GM12878 (cell line): Measurements from ENCODE around the gene PPP1R3E. TPM values are rescaled to one million over a fixed set of nuclear protein-coding genes. Genes with fewer than 3 reads are reported as not detected.
A peak's percentile ranks its signal among the peaks of the same experiment; 100 is the strongest.

Experiments used
- ATF7 ChIP-seq: fragments of 450-650 bp; IDR thresholded peaks from 2 replicates; pipeline ENCODE4 v1.6.1; 2016; ENCODE audit warnings: low read depth, mild to moderate bottlenecking
- BACH1 ChIP-seq: fragments of 450-650 bp; IDR thresholded peaks from 2 replicates; pipeline ENCODE4 v1.6.1; 2017; ENCODE audit warnings: mild to moderate bottlenecking, borderline replicate concordance
- CBFB ChIP-seq: IDR thresholded peaks from 2 replicates; pipeline ENCODE4 v1.6.1; 2016; ENCODE audit warnings: antibody characterized with exemption, low read depth
- CHD1 ChIP-seq: IDR thresholded peaks from 2 replicates; pipeline ENCODE4 v1.6.1; 2012; ENCODE audit warnings: low read depth, low read length, improper control_type of control experiment
- CREB1 ChIP-seq: IDR thresholded peaks from 2 replicates; pipeline ENCODE4 v1.6.1; 2012; ENCODE audit warnings: low read depth, mild to moderate bottlenecking, inconsistent platforms
- EGR1 ChIP-seq, 2 experiments: IDR thresholded peaks; 1 replicate in 1 of 2; 2 replicates in 1 of 2; pipeline ENCODE4 v1.6.1; 2011 to 2012; ENCODE audit warnings: low read depth in 2 of 2, low read length in 2 of 2, borderline replicate concordance in 1 of 2, mild to moderate bottlenecking in 1 of 2, moderate library complexity in 1 of 2
- GATAD2B ChIP-seq: fragments of 450-650 bp; conservative IDR thresholded peaks from 2 replicates; pipeline ENCODE4 v1.6.1; 2017; ENCODE audit warnings: low read depth, mild to moderate bottlenecking, moderate library complexity
- LARP7 ChIP-seq: fragments of 450-650 bp; IDR thresholded peaks from 2 replicates; pipeline ENCODE4 v1.6.1; 2017; ENCODE audit warnings: mild to moderate bottlenecking
- NBN ChIP-seq: fragments of 450-650 bp; IDR thresholded peaks from 2 replicates; pipeline ENCODE4 v1.6.1; 2016
- NFYA ChIP-seq: IDR thresholded peaks from 2 replicates; pipeline ENCODE4 v1.6.1; 2011; ENCODE audit warnings: low read depth, mild to moderate bottlenecking, low read length, improper control_type of control experiment, borderline replicate concordance
- NR2C2 ChIP-seq: IDR thresholded peaks from 2 replicates; pipeline ENCODE4 v1.6.1; 2011; ENCODE audit warnings: borderline replicate concordance, low read depth; ENCODE audit not compliant: control insufficient read depth, insufficient read length
- POLR2A ChIP-seq: IDR thresholded peaks from 2 replicates; pipeline ENCODE4 v1.6.1; 2011; ENCODE audit warnings: low read depth, mild to moderate bottlenecking, low read length
- SIX5 ChIP-seq: IDR thresholded peaks from 2 replicates; pipeline ENCODE4 v1.6.1; 2011; ENCODE audit warnings: mild to moderate bottlenecking, low read depth, low read length, moderate library complexity; ENCODE audit not compliant: severe bottlenecking
- SP1 ChIP-seq: IDR thresholded peaks from one replicate; pipeline ENCODE4 v1.6.1; 2011; ENCODE audit warnings: low read depth, low read length
- SREBF2 ChIP-seq: IDR thresholded peaks from 2 replicates; pipeline ENCODE4 v1.6.1; 2012; ENCODE audit warnings: mild to moderate bottlenecking, low read length
- SUPT20H ChIP-seq: IDR thresholded peaks from 2 replicates; pipeline ENCODE4 v1.6.1; 2011; ENCODE audit warnings: low read depth, mild to moderate bottlenecking, low read length, moderate library complexity, borderline replicate concordance; ENCODE audit not compliant: control insufficient read depth
- TCF12 ChIP-seq: IDR thresholded peaks from 2 replicates; pipeline ENCODE4 v1.6.1; 2011; ENCODE audit warnings: low read depth, mild to moderate bottlenecking, low read length
- TCF3 ChIP-seq: IDR thresholded peaks from 2 replicates; pipeline ENCODE4 v1.6.1; 2012; ENCODE audit warnings: low read depth, mild to moderate bottlenecking, low read length, borderline replicate concordance; ENCODE audit not compliant: insufficient read depth
- ZNF217 ChIP-seq: fragments of 450-650 bp; IDR thresholded peaks from 2 replicates; pipeline ENCODE4 v1.6.1; 2017; ENCODE audit warnings: antibody characterized with exemption, mild to moderate bottlenecking
- ZNF384 ChIP-seq: IDR thresholded peaks from 2 replicates; pipeline ENCODE4 v1.6.1; 2012; ENCODE audit warnings: low read depth, mild to moderate bottlenecking, low read length, improper control_type of control experiment, borderline replicate concordance
- polyA plus RNA-seq, 11 experiments: library from polyadenylated mRNA; depleted of rRNA in 4 of 11; unstranded in 6 of 11; stranded (reverse) in 5 of 11; fragments of >200 nt; fragmentation: Nextera tagmentation in 4 of 11; fragmentation: Illumina TruSeq in 1 of 11; extraction: Ambion mirVana in 4 of 11; extraction: Trizol in 1 of 11; gene quantifications; 1 replicate in 1 of 11; 2 replicates in 10 of 11; pipeline versions ENCODE4 v1.2.1 to v1.2.3, GENCODE V29; 2011 to 2016; ENCODE audit warnings: inconsistent platforms in 2 of 11, missing spikeins in 2 of 11, low read depth in 1 of 11
- total RNA-seq, 4 experiments: library from RNA; depleted of rRNA in 3 of 4; stranded (reverse); fragments of >200 nt in 3 of 4; fragmentation: Illumina TruSeq in 1 of 4; extraction: Trizol in 1 of 4; gene quantifications; 2 replicates each; pipeline versions ENCODE4 v1.2.1 to v1.2.3, GENCODE V29; 2013 to 2021
- TF ChIP-seq, protein P1 (sequence below): IDR thresholded peaks from 2 replicates; pipeline ENCODE4 v1.6.1; 2012; ENCODE audit warnings: mild to moderate bottlenecking, low read depth, low read length
- TF ChIP-seq, protein P2 (sequence below): fragments of 450-650 bp; IDR thresholded peaks from 2 replicates; pipeline ENCODE4 v1.6.1; 2017; ENCODE audit warnings: mild to moderate bottlenecking
- TF ChIP-seq, protein P3 (sequence below): IDR thresholded peaks from 2 replicates; pipeline ENCODE4 v1.6.1; 2012; ENCODE audit warnings: low read length, inconsistent platforms

The PPP1R3E gene
- total and polyA plus RNA-seq, 10 of the 15 experiments (the other 5 are each of a cell fraction or from before 2014, with no cell fraction given): 4.6 to 26.4 (median 7.1) TPM

DNA sequence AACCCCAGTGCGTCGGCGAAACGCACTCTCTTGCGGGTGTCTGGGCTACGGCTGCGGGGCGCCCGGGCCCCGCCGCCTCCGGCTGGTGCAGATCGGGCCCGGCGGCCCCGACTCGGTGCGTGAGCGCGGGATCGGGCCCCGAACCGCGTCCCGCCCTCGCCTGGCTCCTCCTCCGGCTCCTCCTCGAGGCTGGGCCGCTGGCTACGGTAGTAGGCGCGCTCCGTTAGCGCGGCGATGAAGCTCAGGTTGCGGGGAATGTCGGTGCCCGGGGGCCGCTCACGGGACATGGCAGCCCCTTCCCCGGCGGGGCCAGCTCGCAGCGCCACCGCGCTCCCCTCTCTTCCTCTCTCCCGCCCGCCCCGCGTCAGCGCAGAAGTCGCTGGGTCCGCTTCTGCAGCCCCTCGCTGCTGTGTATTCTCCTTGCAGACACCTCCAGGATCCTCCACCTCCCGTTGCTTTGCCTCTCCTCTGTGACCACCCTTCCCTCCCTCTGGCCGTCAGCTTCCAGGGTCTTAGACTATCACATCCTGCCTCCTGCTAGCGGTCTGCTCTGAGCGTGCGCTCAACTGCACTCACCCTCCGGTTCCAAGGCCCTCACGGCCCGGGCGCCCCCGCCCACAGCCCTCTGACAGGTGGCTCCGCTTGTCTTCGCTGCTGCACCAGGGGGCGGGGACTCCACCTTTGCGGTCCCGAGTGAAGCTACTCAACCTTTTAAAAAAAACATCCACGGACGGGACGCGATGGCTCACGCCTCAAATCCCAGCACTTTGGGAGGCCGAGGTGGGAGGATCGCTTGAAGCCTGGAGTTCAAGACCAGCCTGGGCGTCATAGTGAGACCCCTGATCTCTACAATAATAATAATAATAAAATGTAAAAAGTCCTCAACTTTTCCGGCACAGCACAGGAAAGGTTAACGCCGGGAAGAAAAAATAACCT is at the start of gene PPP1R3E (continued):
- no peak for TF ChIP-seq ZNF217
- TF ChIP-seq SIX5: no peak
- TF ChIP-seq NFYA: no peak
- peak; percentile 72 for TF ChIP-seq NBN
- TF ChIP-seq CHD1: no peak
- no peak for TF ChIP-seq SUPT20H
- 0 out of 2 replicates have a peak, but pooled peaks have one; percentile 23 for TF ChIP-seq ATF7
- no peak for TF ChIP-seq NR2C2
- peak; percentile 83 for TF ChIP-seq TCF3
- peak; percentile 84 for TF ChIP-seq POLR2A
- TF ChIP-seq CBFB: no peak; the same call in 1 of the 2 replicates
- no peak for TF ChIP-seq SP1
- TF ChIP-seq, protein P1, sequence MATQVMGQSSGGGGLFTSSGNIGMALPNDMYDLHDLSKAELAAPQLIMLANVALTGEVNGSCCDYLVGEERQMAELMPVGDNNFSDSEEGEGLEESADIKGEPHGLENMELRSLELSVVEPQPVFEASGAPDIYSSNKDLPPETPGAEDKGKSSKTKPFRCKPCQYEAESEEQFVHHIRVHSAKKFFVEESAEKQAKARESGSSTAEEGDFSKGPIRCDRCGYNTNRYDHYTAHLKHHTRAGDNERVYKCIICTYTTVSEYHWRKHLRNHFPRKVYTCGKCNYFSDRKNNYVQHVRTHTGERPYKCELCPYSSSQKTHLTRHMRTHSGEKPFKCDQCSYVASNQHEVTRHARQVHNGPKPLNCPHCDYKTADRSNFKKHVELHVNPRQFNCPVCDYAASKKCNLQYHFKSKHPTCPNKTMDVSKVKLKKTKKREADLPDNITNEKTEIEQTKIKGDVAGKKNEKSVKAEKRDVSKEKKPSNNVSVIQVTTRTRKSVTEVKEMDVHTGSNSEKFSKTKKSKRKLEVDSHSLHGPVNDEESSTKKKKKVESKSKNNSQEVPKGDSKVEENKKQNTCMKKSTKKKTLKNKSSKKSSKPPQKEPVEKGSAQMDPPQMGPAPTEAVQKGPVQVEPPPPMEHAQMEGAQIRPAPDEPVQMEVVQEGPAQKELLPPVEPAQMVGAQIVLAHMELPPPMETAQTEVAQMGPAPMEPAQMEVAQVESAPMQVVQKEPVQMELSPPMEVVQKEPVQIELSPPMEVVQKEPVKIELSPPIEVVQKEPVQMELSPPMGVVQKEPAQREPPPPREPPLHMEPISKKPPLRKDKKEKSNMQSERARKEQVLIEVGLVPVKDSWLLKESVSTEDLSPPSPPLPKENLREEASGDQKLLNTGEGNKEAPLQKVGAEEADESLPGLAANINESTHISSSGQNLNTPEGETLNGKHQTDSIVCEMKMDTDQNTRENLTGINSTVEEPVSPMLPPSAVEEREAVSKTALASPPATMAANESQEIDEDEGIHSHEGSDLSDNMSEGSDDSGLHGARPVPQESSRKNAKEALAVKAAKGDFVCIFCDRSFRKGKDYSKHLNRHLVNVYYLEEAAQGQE: no peak
- TF ChIP-seq SREBF2: no peak
- TF ChIP-seq LARP7: peak; percentile 59; the same call in 1 of the 2 replicates
- peak in 1 of 2 experiments; percentile 85; a peak in 1 of 3 replicates for TF ChIP-seq EGR1 (IDR thresholded peaks at IDR 0.05; ENCODE audit: borderline replicate concordance in 1 of 2, low read depth in 2 of 2, low read length in 2 of 2)
- TF ChIP-seq, protein P2, sequence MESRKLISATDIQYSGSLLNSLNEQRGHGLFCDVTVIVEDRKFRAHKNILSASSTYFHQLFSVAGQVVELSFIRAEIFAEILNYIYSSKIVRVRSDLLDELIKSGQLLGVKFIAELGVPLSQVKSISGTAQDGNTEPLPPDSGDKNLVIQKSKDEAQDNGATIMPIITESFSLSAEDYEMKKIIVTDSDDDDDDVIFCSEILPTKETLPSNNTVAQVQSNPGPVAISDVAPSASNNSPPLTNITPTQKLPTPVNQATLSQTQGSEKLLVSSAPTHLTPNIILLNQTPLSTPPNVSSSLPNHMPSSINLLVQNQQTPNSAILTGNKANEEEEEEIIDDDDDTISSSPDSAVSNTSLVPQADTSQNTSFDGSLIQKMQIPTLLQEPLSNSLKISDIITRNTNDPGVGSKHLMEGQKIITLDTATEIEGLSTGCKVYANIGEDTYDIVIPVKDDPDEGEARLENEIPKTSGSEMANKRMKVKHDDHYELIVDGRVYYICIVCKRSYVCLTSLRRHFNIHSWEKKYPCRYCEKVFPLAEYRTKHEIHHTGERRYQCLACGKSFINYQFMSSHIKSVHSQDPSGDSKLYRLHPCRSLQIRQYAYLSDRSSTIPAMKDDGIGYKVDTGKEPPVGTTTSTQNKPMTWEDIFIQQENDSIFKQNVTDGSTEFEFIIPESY: no peak
- TF ChIP-seq TCF12: peak; percentile 80
- TF ChIP-seq, protein P3, sequence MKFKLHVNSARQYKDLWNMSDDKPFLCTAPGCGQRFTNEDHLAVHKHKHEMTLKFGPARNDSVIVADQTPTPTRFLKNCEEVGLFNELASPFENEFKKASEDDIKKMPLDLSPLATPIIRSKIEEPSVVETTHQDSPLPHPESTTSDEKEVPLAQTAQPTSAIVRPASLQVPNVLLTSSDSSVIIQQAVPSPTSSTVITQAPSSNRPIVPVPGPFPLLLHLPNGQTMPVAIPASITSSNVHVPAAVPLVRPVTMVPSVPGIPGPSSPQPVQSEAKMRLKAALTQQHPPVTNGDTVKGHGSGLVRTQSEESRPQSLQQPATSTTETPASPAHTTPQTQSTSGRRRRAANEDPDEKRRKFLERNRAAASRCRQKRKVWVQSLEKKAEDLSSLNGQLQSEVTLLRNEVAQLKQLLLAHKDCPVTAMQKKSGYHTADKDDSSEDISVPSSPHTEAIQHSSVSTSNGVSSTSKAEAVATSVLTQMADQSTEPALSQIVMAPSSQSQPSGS: no peak
- peak; percentile 41; the same call in 1 of the 2 replicates for TF ChIP-seq CREB1
- peak; percentile 37; the same call in 1 of the 2 replicates for TF ChIP-seq BACH1
- peak; percentile 75 for TF ChIP-seq ZNF384
- TF ChIP-seq GATAD2B: peak; percentile 37; the same call in 1 of the 2 replicates
